ACHN (cell line): Measurements from ENCODE around the gene ARMCX6.
"Not testable (repeated sequence)": the region's sequence is repeated elsewhere in the genome, so short reads cannot be mapped to it uniquely, and the experiment has no call there.

Experiments
- DNase-seq: peaks from one replicate; pipeline ENCODE4 v3.0.0-alpha.2; 2015
- in situ Hi-C: cut with HindIII; loops from 2 replicates; pipeline ENCODE4 v1.10.0; 2017; ENCODE audit warnings: low sequenced_read_pairs, low pct_ligation_motif_present, low pct_unique_long_range_greater_than_20kb

ARMCX6 gene

DNA sequence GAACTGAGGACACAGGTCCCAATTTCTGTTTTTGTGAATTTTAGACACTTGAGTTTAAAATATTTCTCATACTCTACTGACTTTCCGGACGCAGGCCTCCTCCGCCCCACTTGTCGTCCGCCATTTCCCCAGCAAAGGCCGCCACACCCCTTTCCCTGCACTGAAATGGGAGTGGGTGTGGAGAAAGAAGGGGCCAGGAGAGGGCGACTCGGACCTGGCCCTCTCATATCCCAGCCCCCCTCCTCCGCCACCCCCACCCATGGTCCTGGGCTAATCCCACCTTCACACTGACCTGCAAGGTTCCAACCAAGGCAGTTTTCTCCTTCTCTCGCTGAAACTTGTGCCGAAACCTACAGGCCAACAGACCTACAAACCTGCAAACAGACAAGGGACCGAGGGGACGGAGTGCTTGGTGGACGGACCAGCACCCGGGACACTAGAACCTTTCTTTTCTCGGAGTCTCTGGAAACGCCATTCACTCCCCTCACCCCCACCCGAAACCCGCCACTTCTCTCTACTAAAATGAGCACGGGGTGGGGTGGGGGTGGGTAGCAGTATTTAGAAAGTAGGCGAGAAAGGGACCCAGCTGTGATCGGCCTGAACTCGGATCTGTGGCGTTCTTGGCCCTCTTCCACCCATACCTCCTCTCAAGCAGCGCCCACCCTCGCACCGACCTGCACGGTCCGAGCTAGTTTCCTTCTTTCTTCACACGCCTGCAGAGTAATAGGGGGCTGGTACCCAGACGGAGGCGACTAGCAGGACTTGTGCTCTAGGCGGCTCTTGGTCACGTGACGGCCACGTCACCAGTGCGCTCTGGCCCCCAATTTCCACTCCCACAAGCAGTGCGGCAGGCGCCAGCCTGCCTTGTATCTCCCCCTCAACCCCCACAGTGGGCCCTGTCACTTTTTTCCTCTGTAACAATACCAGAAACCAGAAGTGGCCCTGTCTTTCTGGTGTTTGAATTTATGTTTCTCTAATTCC, at the start of gene ARMCX6:
Gene ARMCX6 (minus strand): TSS at position 790 of the 981 bp plus-strand sequence. CDS start 1,380 bp downstream, outside the sequence.
- DNase-seq: peak; percentile 58
- in situ Hi-C loops: no loop called here

DNA sequence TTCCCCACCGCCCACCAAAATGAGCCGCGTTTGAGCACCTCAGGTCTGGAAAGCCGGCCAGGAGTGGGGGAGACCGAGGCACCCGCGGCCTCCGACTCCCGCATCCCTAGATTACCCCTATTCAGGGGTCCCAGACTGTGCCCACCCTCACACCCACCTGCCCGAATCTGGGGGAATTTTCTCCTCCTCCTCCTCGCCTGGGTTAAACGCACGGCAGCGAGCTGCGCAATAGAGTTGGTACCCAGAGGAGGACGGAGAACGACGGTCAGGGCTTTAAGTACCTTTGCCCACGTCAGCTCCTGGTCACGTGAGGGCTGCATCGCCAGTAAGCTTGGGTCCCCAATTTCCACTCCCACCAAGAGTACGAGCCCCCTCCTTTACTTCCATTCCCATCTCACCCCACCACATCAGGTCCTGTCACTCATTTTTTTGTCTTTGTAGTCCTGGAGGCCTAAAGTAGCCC, 41.8 kb upstream of the ARMCX6 start, which contains the start of gene ARMCX2:
Gene ARMCX2 (minus strand): TSS at position 250 of the 463 bp plus-strand sequence. CDS start 2,262 bp downstream, outside the sequence.
- peak; percentile 31 for DNase-seq
- in situ Hi-C loops: no loop called here

GRCh38 chrX:101658661-101659491, 41.1 kb upstream of the ARMCX6 start:
- in situ Hi-C loops: no loop called here
- peak; percentile 52 for DNase-seq

GRCh38 chrX:101657495-101657894, 39.7 kb upstream of the ARMCX6 start:
- DNase-seq: no peak
- in situ Hi-C loops: no loop called here

GRCh38 chrX:101656817-101657216, 39.0 kb upstream of the ARMCX6 start:
- no peak for DNase-seq
- in situ Hi-C loops: no loop called here

GRCh38 chrX:101655534-101655933, 37.7 kb upstream of the ARMCX6 start:
- no peak for DNase-seq
- in situ Hi-C loops: no loop called here

DNA sequence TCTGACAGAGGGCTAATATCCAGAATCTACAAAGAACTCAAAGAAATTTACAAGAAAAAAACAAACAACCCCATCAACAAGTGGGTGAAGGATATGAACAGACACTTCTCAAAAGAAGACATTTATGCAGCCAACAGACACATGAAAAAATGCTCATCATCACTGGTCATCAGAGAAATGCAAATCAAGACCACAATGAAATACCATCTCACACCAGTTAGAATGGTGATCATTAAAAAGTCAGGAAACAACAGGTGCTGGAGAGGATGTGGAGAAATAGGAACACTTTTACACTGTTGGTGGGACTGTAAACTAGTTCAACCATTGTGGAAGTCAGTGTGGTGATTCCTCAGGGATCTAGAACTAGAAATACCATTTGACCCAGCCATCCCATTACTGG, 29.9 kb upstream of the ARMCX6 start:
- in situ Hi-C loops: not testable (repeated sequence)

GRCh38 chrX:101642093-101642492, 24.3 kb upstream of the ARMCX6 start:
- in situ Hi-C loops: no loop called here
- no peak for DNase-seq

More for the DNA sequence above, 29.9 kb upstream of the ARMCX6 start:
- not testable (repeated sequence) for DNase-seq

DNA sequence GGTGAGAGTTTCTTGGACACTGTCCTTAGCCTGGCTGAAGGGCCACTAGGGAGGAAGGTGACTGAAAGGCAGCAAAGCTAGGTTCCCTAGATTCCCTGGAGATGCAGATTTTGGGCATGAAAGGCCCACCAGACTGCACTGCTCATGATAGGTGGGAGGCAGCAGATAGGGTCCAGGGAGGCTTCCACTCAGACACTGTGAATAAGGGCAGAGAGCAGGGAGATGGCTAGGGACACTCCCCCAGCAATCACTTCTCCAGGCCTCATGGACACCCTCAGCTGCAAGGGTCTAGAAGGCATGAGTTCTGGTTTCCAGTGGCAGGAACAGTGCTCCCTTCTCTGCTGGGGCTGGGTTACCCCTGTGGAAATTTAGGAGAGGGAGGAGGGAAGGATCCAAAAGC, 21.8 kb upstream of the ARMCX6 start:
- in situ Hi-C loops: no loop called here
- DNase-seq: no peak

DNA sequence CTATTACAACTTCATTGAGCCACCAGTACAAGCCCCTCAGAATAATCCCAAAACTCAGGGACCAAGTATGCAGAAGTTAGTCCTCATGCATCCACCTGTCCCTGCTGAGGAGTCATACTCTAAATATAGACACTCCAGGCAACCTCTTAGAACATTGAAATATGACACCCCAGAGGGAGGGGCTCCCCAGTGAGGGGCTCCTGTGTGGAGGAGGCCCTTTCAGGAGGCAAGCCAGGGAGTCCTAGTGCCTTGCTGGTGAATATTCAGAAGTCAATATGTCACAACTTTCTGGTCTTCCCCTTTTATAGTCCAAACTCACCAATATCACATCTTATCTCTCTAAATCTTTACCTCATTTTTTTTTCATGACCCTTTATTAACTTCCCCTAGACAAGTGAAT, 1.6 kb upstream of the ARMCX6 start:
- in situ Hi-C loops: no loop called here
- DNase-seq: peak; percentile 5

- in situ Hi-C loops: no loop called here
- DNase-seq: no peak
Measured at GRCh38 chrX:101605728-101606127, 12.1 kb downstream of the ARMCX6 start.

DNA sequence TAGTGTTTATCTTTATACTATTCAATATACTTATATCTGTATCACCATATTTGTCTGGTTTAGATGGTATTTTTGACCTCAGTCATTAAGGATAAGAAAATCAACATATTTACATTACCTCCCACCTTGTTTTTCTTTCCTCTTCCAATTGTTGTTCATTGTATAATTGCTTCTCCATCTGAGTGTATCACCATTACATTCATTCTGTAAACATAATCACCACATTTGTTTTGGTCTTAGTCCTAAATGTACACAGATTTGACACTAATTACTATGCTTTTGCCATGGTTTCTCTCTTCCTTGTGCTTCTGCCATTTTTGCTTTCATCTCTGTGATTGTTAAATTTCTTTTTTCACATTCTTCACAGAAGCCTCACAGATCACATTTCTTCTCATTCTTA, 12.7 kb downstream of the ARMCX6 start:
- no peak for DNase-seq
- in situ Hi-C loops: no loop called here

GRCh38 chrX:101602077-101602476, 15.7 kb downstream of the ARMCX6 start:
- no peak for DNase-seq
- in situ Hi-C loops: no loop called here

DNA sequence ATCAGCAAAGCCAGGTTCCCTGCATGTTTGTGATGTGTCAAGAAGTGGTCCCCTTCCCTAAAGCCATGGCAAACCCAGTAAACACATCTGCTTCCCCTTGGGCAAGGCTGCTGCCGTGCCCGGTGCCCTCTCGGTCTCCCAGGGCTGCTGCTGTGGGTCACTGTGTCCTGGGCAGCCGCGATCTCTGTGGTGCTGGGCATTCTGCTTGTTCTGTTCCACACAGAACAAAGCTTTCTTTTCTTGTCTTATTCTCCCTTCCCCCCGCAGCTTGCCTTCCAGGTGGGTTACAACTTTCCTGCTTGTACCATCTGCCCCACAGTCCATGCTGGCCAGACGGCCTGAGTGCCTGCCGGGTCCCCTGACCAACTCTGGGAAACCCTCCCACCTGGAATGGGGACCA, 18.2 kb downstream of the ARMCX6 start:
- in situ Hi-C loops, DNase-seq: not testable (repeated sequence)

DNA sequence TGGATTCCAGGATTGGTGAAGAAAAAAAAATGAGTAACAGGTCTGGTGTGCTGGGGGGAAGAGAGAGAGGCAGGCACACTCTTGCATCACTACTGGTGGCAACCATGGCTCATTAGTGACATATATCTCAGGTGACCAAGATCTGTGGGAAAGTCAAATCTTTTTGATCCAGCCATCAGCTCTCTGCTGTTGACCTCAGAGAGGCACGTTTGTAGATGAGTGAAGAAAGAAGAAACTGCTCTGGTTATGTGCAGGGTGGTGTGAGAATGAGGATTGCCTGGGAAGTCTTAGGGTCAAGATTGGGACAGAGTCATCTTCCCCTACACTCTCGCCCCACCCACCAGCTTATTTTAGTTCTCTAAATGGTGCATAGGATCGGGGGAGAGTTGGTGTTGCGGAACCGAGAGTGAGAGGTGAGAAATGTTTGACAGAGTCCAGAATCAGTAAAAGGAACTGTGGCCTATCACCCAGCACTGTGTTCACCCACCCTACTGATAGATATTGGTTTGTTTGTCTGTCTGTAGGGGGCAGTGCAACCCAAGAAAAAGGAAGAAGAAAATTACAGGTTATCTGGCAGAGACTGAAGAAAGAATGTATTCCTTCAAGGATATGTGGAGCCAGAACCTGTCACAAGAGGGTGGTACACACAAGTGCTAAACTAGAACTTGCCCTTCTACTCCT, 21.9 kb downstream of the ARMCX6 start:
- in situ Hi-C loops: no loop called here

More for the DNA sequence above, 21.9 kb downstream of the ARMCX6 start:
- DNase-seq: peak; percentile 60
